ENCODE measurements around the gene DNA2. TPM values are rescaled to one million over a fixed set of nuclear protein-coding genes. Genes with fewer than 3 reads are reported as not detected.

Gene DNA2
- polyA plus RNA-seq, 1 of the 3 experiments (the other 2 are of a cell fraction): 2.5 TPM

DNA sequence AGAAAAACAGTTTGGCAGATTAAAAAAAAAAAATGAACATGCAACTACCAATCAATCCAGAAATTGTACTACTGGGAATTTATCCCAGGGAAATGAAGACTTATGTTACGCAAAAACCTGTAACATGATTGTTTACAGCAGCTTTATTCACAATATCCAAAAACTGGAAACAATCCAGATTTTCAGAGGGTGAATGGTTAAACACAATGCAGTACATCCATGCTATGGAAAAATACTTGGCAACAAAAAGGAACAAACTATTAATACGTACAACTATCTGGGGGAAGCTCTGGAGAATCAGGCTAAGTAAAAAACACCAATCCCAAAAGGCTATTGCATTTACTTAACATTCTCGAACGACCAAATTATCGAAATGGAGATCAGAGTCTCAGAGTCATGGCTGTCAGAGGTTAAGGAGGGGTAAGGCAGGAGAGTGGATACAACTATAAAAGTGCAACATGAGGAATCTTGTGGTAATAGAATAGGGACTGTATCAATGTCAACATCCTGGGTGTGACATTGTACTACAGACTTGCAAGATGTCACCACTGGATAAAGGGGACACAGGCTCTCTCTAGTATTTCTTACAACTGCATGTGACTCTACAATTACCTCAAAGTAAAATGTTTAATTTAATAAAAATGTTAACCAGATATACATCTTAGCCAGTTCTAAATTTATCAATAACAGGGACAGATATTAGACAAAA, 43.2 kb downstream of the DNA2 start:
- DNase-seq: no peak
- Histone ChIP-seq H3K79me2 (ENCODE audit: insufficient read depth) (no peaks in the 10 kb centered on the region; the same call in 1 of the 2 replicates), H3K27ac (ENCODE audit: low read depth in 2 of 2, low read length in 1 of 2) (no peak overlapping the region), H3K27me3 (ENCODE audit: insufficient read depth) (no peaks in the 10 kb centered on the region), H3K9me3 (no peaks in the 10 kb centered on the region), H3K36me3 (replicated peaks in 1 of 2; ENCODE audit: control insufficient read depth in 1 of 2, insufficient read depth in 2 of 2, low read length in 1 of 2) (peaks cover 0 to 41% of the 10 kb centered on the region in 2 experiments), H2AFZ (ENCODE audit: low read depth) (no peak overlapping the region), H3K4me3 (ENCODE audit: low read depth in 2 of 2, low read length in 1 of 2) (no peak overlapping the region), H3K4me2 (no peak overlapping the region), H3K9ac (no peak overlapping the region), H3F3A (replicated peaks; ENCODE audit: insufficient read depth) (peaks cover 6% of the 10 kb centered on the region), H3K9me2 (no peaks in the 10 kb centered on the region), H4K20me1 (ENCODE audit: insufficient read depth) (no peaks in the 10 kb centered on the region), H3K4me1 (ENCODE audit: control insufficient read depth in 1 of 2, insufficient read depth in 2 of 2, low read depth in 1 of 2, low read length in 1 of 2) (no peaks in the 10 kb centered on the region)
- ChIA-PET POLR2A (no interaction called here), CTCF (no interaction called here)
- TF ChIP-seq, protein P1, sequence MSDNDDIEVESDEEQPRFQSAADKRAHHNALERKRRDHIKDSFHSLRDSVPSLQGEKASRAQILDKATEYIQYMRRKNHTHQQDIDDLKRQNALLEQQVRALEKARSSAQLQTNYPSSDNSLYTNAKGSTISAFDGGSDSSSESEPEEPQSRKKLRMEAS (IDR thresholded peaks at IDR 0.05; ENCODE audit: low read depth): no peak
- TF ChIP-seq FOSL2 (IDR thresholded peaks at IDR 0.05; ENCODE audit: borderline replicate concordance, low read depth): no peak
- TF ChIP-seq, protein P2, sequence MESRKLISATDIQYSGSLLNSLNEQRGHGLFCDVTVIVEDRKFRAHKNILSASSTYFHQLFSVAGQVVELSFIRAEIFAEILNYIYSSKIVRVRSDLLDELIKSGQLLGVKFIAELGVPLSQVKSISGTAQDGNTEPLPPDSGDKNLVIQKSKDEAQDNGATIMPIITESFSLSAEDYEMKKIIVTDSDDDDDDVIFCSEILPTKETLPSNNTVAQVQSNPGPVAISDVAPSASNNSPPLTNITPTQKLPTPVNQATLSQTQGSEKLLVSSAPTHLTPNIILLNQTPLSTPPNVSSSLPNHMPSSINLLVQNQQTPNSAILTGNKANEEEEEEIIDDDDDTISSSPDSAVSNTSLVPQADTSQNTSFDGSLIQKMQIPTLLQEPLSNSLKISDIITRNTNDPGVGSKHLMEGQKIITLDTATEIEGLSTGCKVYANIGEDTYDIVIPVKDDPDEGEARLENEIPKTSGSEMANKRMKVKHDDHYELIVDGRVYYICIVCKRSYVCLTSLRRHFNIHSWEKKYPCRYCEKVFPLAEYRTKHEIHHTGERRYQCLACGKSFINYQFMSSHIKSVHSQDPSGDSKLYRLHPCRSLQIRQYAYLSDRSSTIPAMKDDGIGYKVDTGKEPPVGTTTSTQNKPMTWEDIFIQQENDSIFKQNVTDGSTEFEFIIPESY (IDR thresholded peaks at IDR 0.05; ENCODE audit: borderline replicate concordance, low read depth): no peak
- TF ChIP-seq YY1 (IDR thresholded peaks at IDR 0.05; ENCODE audit: low read depth): no peak
- TF ChIP-seq ELF1 (IDR thresholded peaks at IDR 0.05): no peak
- no peak for TF ChIP-seq GATA2 (CRISPR knock-in tag; IDR thresholded peaks at IDR 0.05)
- no peak for TF ChIP-seq TEAD4 (IDR thresholded peaks at IDR 0.05; ENCODE audit: borderline replicate concordance, insufficient read depth)
- TF ChIP-seq, protein P3, sequence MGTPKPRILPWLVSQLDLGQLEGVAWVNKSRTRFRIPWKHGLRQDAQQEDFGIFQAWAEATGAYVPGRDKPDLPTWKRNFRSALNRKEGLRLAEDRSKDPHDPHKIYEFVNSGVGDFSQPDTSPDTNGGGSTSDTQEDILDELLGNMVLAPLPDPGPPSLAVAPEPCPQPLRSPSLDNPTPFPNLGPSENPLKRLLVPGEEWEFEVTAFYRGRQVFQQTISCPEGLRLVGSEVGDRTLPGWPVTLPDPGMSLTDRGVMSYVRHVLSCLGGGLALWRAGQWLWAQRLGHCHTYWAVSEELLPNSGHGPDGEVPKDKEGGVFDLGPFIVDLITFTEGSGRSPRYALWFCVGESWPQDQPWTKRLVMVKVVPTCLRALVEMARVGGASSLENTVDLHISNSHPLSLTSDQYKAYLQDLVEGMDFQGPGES (IDR thresholded peaks at IDR 0.05; ENCODE audit: low read depth, low read length): no peak
- TF ChIP-seq USF1 (IDR thresholded peaks at IDR 0.05; ENCODE audit: borderline replicate concordance, low read depth): no peak
- no peak for TF ChIP-seq RXRA (IDR thresholded peaks at IDR 0.05; ENCODE audit: borderline replicate concordance, low read depth)
- WGBS (ENCODE audit: low lambda C conversion rate): 95% methylated on average over 5 of the region's 5 CpGs

DNA sequence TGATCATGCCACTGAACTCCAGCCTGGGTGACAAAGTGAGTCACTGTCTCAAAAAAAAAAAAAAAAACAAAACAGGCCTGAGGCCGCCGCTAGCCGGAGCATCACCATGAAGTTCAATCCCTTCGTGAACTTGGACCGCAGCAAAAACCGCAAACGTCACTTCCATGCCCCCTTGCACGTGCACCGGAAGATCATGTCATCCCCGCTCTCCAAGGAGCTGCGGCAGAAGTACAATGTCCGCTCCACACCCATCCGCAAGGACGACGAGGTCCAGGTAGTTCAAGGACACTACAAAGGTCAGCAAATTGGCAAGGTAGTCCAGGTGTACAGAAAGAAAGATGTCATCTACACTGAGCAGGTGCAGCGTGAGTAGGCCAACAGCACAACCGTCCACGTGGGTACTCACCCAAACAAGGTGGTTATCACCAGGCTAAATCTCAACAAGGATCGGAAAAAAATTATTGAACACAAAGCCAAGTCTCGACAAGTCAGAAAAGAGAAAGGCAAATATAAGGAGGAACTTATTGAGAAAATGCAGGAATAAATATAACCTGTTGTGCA, 47.2 kb downstream of the DNA2 start:
- no peaks in the 10 kb centered on the region for H3K9me3 ChIP-seq
- H3K4me3 ChIP-seq (ENCODE audit: low read depth in 2 of 2, low read length in 1 of 2): no peak overlapping the region
- H3K27me3 ChIP-seq (ENCODE audit: insufficient read depth): no peaks in the 10 kb centered on the region
- H3K4me2 ChIP-seq: no peak overlapping the region
- no peak overlapping the region for H2AFZ ChIP-seq (ENCODE audit: low read depth)
- peaks cover 2% of the 10 kb centered on the region for H3F3A ChIP-seq (replicated peaks; ENCODE audit: insufficient read depth)
- H3K36me3 ChIP-seq (replicated peaks in 1 of 2; ENCODE audit: control insufficient read depth in 1 of 2, insufficient read depth in 2 of 2, low read length in 1 of 2): peaks cover 3 to 45% of the 10 kb centered on the region in 2 experiments
- H4K20me1 ChIP-seq (ENCODE audit: insufficient read depth): no peaks in the 10 kb centered on the region
- H3K27ac ChIP-seq (ENCODE audit: low read depth in 2 of 2, low read length in 1 of 2): no peak overlapping the region
- ChIA-PET POLR2A (no interaction called here), CTCF (no interaction called here)
- no peaks in the 10 kb centered on the region for H3K4me1 ChIP-seq (ENCODE audit: control insufficient read depth in 1 of 2, insufficient read depth in 2 of 2, low read depth in 1 of 2, low read length in 1 of 2)
- DNase-seq: no peak
- H3K79me2 ChIP-seq (ENCODE audit: insufficient read depth): no peaks in the 10 kb centered on the region; the same call in 1 of the 2 replicates
- no peaks in the 10 kb centered on the region for H3K9me2 ChIP-seq
- WGBS (ENCODE audit: low lambda C conversion rate): 94% methylated on average over 20 of the region's 20 CpGs
- no peak overlapping the region for H3K9ac ChIP-seq
- TF ChIP-seq TEAD4 (IDR thresholded peaks at IDR 0.05; ENCODE audit: borderline replicate concordance, insufficient read depth) (no peak), USF1 (IDR thresholded peaks at IDR 0.05; ENCODE audit: borderline replicate concordance, low read depth) (no peak), GABPA (IDR thresholded peaks at IDR 0.05; ENCODE audit: low read depth) (no peak), RCOR1 (IDR thresholded peaks at IDR 0.05; ENCODE audit: low read length) (no peak), YY1 (IDR thresholded peaks at IDR 0.05; ENCODE audit: low read depth) (no peak), MEF2A (IDR thresholded peaks at IDR 0.05; ENCODE audit: borderline replicate concordance, low read depth) (no peak), NRF1 (IDR thresholded peaks at IDR 0.05; ENCODE audit: low read depth, low read length) (no peak), USF2 (IDR thresholded peaks at IDR 0.05; ENCODE audit: borderline replicate concordance, low read depth, low read length) (no peak), EZH2phosphoT487 (IDR thresholded peaks at IDR 0.05; ENCODE audit: borderline replicate concordance, low read depth) (no peak)
- TF ChIP-seq, protein P2 (IDR thresholded peaks at IDR 0.05; ENCODE audit: borderline replicate concordance, low read depth): no peak
- TF ChIP-seq, protein P1 (IDR thresholded peaks at IDR 0.05; ENCODE audit: low read depth): no peak
